ENCODE results near the gene SLC25A25. TPM values are rescaled to one million over a fixed set of nuclear protein-coding genes. Genes with fewer than 3 reads are reported as not detected.

SLC25A25 gene
- total and polyA plus RNA-seq, 9 of the 15 experiments (the other 6 are each of a cell fraction or from before 2014, with no cell fraction given): 0.07 to 35.9 (median 23.2) TPM

- TF ChIP-seq ZBTB43 (CRISPR knock-in tag; IDR thresholded peaks at IDR 0.05) (no peak), MECOM (CRISPR knock-in tag; IDR thresholded peaks at IDR 0.05) (peak; percentile 61; the same call in 1 of the 2 replicates)
These were observed 564 bp downstream of the SLC25A25 start (continued) for GRCh38 chr9:128068386-128069205.

GRCh38 chr9:128070874-128071273 is 2.8 kb downstream of the SLC25A25 start:
- H3K9ac ChIP-seq (ENCODE audit: insufficient read depth in 1 of 2, low read depth in 2 of 2, low read length in 2 of 2): no peak overlapping the region; a peak in 2 of 4 replicates
- H3K4me3 ChIP-seq: peak overlapping the region; percentile 42; the same call in 1 of the 2 replicates
- peaks cover 11% of the 10 kb centered on the region; the same call in 1 of the 2 replicates for H4K20me1 ChIP-seq (replicated peaks; ENCODE audit: control insufficient read depth, insufficient read depth, low read length)
- no peaks in the 10 kb centered on the region for H3K9me1 ChIP-seq (ENCODE audit: control insufficient read depth, insufficient read depth, low read length)
- in situ Hi-C loops (cut with MboI) (no loop called here), intact Hi-C loops (cut with micrococcal nuclease) (no loop called here)
- WGBS (ENCODE audit: insufficient coverage, low coverage, missing lambda C conversion rate): 25% methylated on average over 6 of the region's 7 CpGs
- 0 out of 3 replicates have a peak overlapping the region, but pooled peaks have one; percentile 6 for H3K27ac ChIP-seq (ENCODE audit: extremely low read depth, low read depth, low read length)
- H3K79me2 ChIP-seq (ENCODE audit: control insufficient read depth, insufficient read depth, low read length): peaks cover 89% of the 10 kb centered on the region
- no peak overlapping the region for H2AFZ ChIP-seq (ENCODE audit: low read depth, low read length)
- H3K27me3 ChIP-seq (ENCODE audit: control insufficient read depth in 2 of 2, insufficient read depth in 2 of 2, low read length in 2 of 2): no peaks in the 10 kb centered on the region
- ATAC-seq: no peak
- POLR2A ChIA-PET: no interaction called here
- TF ChIP-seq CEBPB (tag; IDR thresholded peaks at IDR 0.05): no peak
- TF ChIP-seq MLLT1 (IDR thresholded peaks at IDR 0.05): 0 out of 4 replicates have a peak, but pooled peaks of 1 of the 2 experiments have one; percentile 10
- TF ChIP-seq POLR2AphosphoS2 (IDR thresholded peaks at IDR 0.05; ENCODE audit: low read length): no peak
- peaks cover 35% of the 10 kb centered on the region; the same call in 2 of the 3 replicates for H3K36me3 ChIP-seq (ENCODE audit: control insufficient read depth, insufficient read depth, low read length)
- CTCF ChIA-PET (ENCODE audit: low intra/inter-chr PET ratio): interaction anchor here (1.0 kb wide), 1 partner anchor 46 kb away, joined by 3 read pairs; no protein-coding TSS in a partner anchor
- no peak for FAIRE-seq
- no peaks in the 10 kb centered on the region for H3K9me3 ChIP-seq (replicated peaks; ENCODE audit: control insufficient read depth, insufficient read depth, low read depth, low read length)
- TSS peak; percentile 29 for BruUV-seq (replicated peaks)
- no peak for DNase-seq (ENCODE audit: extremely low read depth in 1 of 4, low spot score in 3 of 4)
- H3K4me2 ChIP-seq (ENCODE audit: insufficient read depth, low read length): peak overlapping the region; percentile 66
- H3K4me1 ChIP-seq (replicated peaks in 1 of 2; ENCODE audit: control insufficient read depth in 2 of 2, insufficient read depth in 2 of 2, low read length in 2 of 2): peaks cover 28 to 30% of the 10 kb centered on the region in 2 experiments
